ENCODE data around the gene SSPN.
A peak's percentile ranks its signal among the peaks of the same experiment; 100 is the strongest.

Gene SSPN

DNA sequence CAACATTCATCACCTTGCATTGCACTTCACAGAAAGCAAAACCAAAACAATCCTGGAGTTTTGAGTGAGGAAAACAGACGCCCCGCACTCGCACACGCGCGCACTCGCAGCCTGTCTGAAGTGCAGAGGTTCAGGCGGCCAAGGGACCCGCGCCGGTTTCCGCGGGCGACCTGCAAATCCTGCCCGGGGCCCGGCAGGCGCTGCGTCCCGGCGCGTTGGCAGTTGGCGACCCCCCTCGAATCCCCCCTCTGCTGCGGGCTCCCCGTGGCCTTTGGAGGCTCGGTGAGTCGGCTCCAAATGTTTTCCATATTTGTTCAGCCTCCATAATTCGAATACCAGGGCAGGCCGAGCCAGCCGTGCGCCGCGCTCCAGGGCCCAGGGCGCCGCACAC lies at the start of gene SSPN:
SSPN (plus strand) TSS at position 324 of the 391 bp plus-strand sequence. CDS start 100 bp downstream, outside the sequence.
- peak within 1 kb of the TSS; percentile 50 for H3K4me3 ChIP-seq (ENCODE audit: low read length)
- DNase-seq (ENCODE audit: low read depth): peak; percentile 42
- TF ChIP-seq, protein P1, sequence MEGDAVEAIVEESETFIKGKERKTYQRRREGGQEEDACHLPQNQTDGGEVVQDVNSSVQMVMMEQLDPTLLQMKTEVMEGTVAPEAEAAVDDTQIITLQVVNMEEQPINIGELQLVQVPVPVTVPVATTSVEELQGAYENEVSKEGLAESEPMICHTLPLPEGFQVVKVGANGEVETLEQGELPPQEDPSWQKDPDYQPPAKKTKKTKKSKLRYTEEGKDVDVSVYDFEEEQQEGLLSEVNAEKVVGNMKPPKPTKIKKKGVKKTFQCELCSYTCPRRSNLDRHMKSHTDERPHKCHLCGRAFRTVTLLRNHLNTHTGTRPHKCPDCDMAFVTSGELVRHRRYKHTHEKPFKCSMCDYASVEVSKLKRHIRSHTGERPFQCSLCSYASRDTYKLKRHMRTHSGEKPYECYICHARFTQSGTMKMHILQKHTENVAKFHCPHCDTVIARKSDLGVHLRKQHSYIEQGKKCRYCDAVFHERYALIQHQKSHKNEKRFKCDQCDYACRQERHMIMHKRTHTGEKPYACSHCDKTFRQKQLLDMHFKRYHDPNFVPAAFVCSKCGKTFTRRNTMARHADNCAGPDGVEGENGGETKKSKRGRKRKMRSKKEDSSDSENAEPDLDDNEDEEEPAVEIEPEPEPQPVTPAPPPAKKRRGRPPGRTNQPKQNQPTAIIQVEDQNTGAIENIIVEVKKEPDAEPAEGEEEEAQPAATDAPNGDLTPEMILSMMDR (IDR thresholded peaks at IDR 0.05; ENCODE audit: insufficient read depth, low read depth, low read length, missing control alignments): no peak

DNA sequence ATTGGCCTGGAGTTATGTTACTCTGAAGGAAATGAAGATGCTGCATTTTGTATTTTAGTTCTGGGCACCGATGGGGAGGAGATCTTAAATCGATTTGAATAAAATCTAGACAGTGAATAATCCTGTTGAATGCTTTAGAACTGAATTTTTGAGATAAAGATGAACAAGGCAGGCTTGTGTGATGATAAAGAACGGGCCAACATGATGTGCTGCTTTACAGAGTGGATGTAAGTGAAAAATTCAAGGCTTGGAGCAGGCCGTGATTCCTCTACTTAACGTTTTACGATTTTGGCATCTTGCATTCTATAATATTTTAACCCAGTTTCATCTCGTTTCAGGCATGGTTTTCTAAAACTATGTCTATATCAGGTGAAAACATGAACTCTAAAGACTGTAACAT lies 47.1 kb upstream of the SSPN start:
- DNase-seq (ENCODE audit: low read depth): no peak
- no peak overlapping the region for H3K4me3 ChIP-seq (ENCODE audit: low read length)
- TF ChIP-seq, protein P1 (IDR thresholded peaks at IDR 0.05; ENCODE audit: insufficient read depth, low read depth, low read length, missing control alignments): no peak

GRCh38 chr12:26149968-26150500 lies 45.3 kb upstream of the SSPN start:
- no peak for DNase-seq (ENCODE audit: low read depth)
- TF ChIP-seq, protein P1 (IDR thresholded peaks at IDR 0.05; ENCODE audit: insufficient read depth, low read depth, low read length, missing control alignments): no peak
- H3K4me3 ChIP-seq (ENCODE audit: low read length): no peak overlapping the region

DNA sequence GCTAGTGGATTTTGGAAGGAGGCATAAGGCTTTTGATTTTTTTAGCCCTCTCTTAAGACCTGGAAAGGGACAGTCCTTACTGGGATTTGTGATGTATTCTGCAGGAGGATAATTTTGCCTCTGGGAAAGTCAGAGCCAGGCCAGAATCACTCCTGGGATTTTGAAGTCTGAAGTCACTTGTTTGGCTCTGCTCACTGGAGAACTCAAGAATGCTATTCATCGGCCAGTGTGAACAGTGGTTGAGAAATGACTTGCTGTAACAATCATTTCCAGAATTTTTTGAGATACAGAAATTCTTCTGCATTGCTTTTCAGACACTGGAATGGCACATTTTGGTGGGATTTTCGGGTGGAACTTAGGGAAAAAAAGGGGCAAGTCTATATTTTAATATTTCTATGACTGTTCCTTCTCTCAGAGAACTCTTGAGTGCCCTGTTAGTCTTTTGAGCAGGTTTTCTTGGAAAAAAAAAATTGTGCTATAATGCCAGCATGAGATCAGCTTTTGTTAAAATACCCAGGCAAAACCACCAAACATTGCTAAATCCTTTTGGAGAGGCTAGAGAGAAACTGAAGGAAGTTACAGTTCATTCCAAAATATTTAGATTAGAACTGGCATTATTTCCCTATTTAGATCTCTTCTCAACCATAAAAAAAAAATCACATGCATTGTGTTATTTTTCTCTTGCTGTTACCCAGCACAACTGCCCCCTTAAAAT lies 44.5 kb upstream of the SSPN start:
- DNase-seq (ENCODE audit: low read depth): peak; percentile 32
- TF ChIP-seq, protein P1 (IDR thresholded peaks at IDR 0.05; ENCODE audit: insufficient read depth, low read depth, low read length, missing control alignments): no peak
- H3K4me3 ChIP-seq (ENCODE audit: low read length): no peak overlapping the region

- DNase-seq (ENCODE audit: low read depth): no peak
- TF ChIP-seq, protein P1 (IDR thresholded peaks at IDR 0.05; ENCODE audit: insufficient read depth, low read depth, low read length, missing control alignments): no peak
- H3K4me3 ChIP-seq (ENCODE audit: low read length): no peak overlapping the region
Measured at GRCh38 chr12:26152507-26153102, 42.8 kb upstream of the SSPN start.

DNA sequence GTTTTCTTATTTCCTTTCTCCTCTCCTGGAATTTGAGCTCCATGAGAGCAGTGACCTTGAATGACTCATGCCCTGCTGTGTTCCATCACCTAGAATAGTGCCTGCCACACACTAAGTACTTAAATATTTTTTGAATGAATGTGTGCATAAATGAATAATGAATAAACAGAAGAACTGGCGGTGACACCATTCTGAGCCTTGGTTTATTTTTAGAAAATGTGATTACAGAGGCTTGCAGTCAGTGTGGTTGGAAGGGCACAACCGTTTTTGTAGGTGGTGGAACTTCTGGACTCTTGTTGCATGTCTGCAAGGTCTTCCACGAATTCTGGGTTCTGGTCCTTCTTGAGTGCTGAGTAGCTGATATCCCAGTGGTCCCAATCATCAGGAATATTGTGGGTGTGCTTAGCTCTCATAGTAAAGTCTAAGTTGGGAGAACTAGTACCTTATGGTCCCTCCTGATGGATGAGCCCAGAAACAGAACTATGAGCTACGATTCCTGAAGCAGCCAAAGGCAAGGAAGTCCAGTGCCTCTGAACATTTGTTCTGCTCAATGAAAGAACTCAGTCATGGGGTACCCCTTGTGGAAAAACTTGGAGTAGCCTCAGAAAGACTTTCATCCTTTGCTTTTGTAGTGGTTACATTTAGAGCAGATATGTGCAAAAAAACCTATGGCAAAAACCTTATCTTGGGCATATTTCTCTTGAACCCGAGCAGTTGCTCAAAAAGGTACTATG lies 41.8 kb upstream of the SSPN start:
- DNase-seq (ENCODE audit: low read depth): peak; percentile 95
- TF ChIP-seq, protein P1 (IDR thresholded peaks at IDR 0.05; ENCODE audit: insufficient read depth, low read depth, low read length, missing control alignments): no peak
- no peak overlapping the region for H3K4me3 ChIP-seq (ENCODE audit: low read length)
